MM.1S (cell line): ENCODE data around the gene ABITRAM.
A peak's percentile ranks its signal among the peaks of the same experiment; 100 is the strongest.
"Not testable (repeated sequence)": the region's sequence is repeated elsewhere in the genome, so short reads cannot be mapped to it uniquely, and the experiment has no call there.

Experiments used
- DNase-seq: peaks from one replicate; pipeline ENCODE4 v3.0.0-alpha.2; 2015
- H2AFZ ChIP-seq: fragments of 300-600 bp; sonication (generic); 2 replicates; pipeline ENCODE4 v1.6.0; 2016; ENCODE audit warnings: antibody characterized with exemption, low read length
- H3F3A ChIP-seq: fragments of 300-600 bp; sonication (generic); 2 replicates; pipeline ENCODE4 v1.6.1; 2016; ENCODE audit warnings: mild to moderate bottlenecking, antibody characterized with exemption, low read length, moderate library complexity, mixed read lengths; ENCODE audit not compliant: insufficient read depth
- H3K27ac ChIP-seq: fragments of 300-600 bp; sonication (generic); 2 replicates; pipeline ENCODE4 v1.5.1; 2016; ENCODE audit warnings: mild to moderate bottlenecking, low read length
- H3K27me3 ChIP-seq: fragments of 300-600 bp; sonication (generic); replicated peaks from 2 replicates; pipeline ENCODE4 v1.6.0; 2016; ENCODE audit warnings: low read length; ENCODE audit not compliant: insufficient read depth
- H3K36me3 ChIP-seq: fragments of 300-600 bp; sonication (generic); replicated peaks from 2 replicates; pipeline ENCODE4 v1.6.1; 2016; ENCODE audit warnings: mild to moderate bottlenecking, low read length, mixed read lengths; ENCODE audit not compliant: insufficient read depth
- H3K4me1 ChIP-seq: fragments of 300-600 bp; sonication (generic); 2 replicates; pipeline ENCODE4 v1.6.1; 2016; ENCODE audit warnings: low read length, mixed read lengths
- H3K4me2 ChIP-seq: fragments of 300-600 bp; sonication (generic); 2 replicates; pipeline ENCODE4 v1.6.0; 2016; ENCODE audit warnings: low read depth, low read length
- H3K4me3 ChIP-seq: fragments of 300-600 bp; sonication (generic); 2 replicates; pipeline ENCODE4 v1.5.1; 2016; ENCODE audit warnings: low read length, mixed read lengths
- H3K79me2 ChIP-seq: fragments of 300-600 bp; sonication (generic); 2 replicates; pipeline ENCODE4 v1.6.1; 2016; ENCODE audit warnings: mixed run types, low read length, mixed read lengths
- H3K9ac ChIP-seq: fragments of 300-600 bp; sonication (generic); 2 replicates; pipeline ENCODE4 v1.6.1; 2016; ENCODE audit warnings: low read length, mixed read lengths
- H3K9me2 ChIP-seq: fragments of 300-600 bp; sonication (generic); replicated peaks from 2 replicates; pipeline ENCODE4 v1.6.1; 2016; ENCODE audit warnings: mild to moderate bottlenecking, low read length, mixed read lengths; ENCODE audit not compliant: insufficient read depth
- H3K9me3 ChIP-seq: fragments of 300-600 bp; sonication (generic); replicated peaks from 2 replicates; pipeline ENCODE4 v1.6.1; 2016; ENCODE audit warnings: mild to moderate bottlenecking, low read length, mixed read lengths; ENCODE audit not compliant: insufficient read depth
- H4K20me1 ChIP-seq: fragments of 300-600 bp; sonication (generic); 2 replicates; pipeline ENCODE4 v1.6.1; 2016; ENCODE audit warnings: mild to moderate bottlenecking, low read length, moderate library complexity, mixed read lengths; ENCODE audit not compliant: insufficient read depth
- CTCF ChIP-seq: fragments of 300-600 bp; sonication (generic); IDR thresholded peaks from 2 replicates; pipeline ENCODE4 v1.5.1; 2016; ENCODE audit warnings: antibody characterized with exemption, low read length, mixed read lengths
- EZH2 ChIP-seq: fragments of 300-600 bp; sonication (generic); optimal IDR thresholded peaks from 2 replicates; pipeline ENCODE3; 2017; ENCODE audit warnings: low read depth, mild to moderate bottlenecking, antibody characterized with exemption, low read length, mixed read lengths
- EZH2phosphoT487 ChIP-seq: fragments of 300-600 bp; sonication (generic); IDR thresholded peaks from 2 replicates; pipeline ENCODE4 v1.6.1; 2018; ENCODE audit warnings: antibody characterized with exemption, low read length

ABITRAM gene

GRCh38 chr9:108934323-108934893 lies at the start of gene ABITRAM:
TSS of gene ABITRAM (plus strand) at chr9:108934400. CDS start at chr9:108934487, 87 bp downstream.
- H4K20me1 ChIP-seq, result no peaks in the 10 kb centered on the region
- peaks cover 14% of the 10 kb centered on the region for H3F3A ChIP-seq
- peak within 1 kb of the TSS; percentile 85 for H3K27ac ChIP-seq
- peak within 1 kb of the TSS; percentile 87 for H3K4me3 ChIP-seq
- H2AFZ ChIP-seq, result peak within 1 kb of the TSS; percentile 85
- H3K9ac ChIP-seq, result peak within 1 kb of the TSS; percentile 85
- H3K4me1 ChIP-seq, result 0 out of 2 replicates have a peak, but pooled peaks cover 11% of the 10 kb centered on the region
- H3K9me2 ChIP-seq, result no peaks in the 10 kb centered on the region
- no peaks in the 10 kb centered on the region for H3K27me3 ChIP-seq
- H3K79me2 ChIP-seq, result peaks cover 45% of the 10 kb centered on the region
- TF ChIP-seq EZH2phosphoT487 (no peak), EZH2 (no peak), CTCF (no peak)
- H3K9me3 ChIP-seq, result no peaks in the 10 kb centered on the region
- H3K36me3 ChIP-seq, result no peaks in the 10 kb centered on the region; the same call in 1 of the 2 replicates
- DNase-seq, result peak; percentile 88
- H3K4me2 ChIP-seq, result peak within 1 kb of the TSS; percentile 73

GRCh38 chr9:108884701-108885100 lies 49.5 kb upstream of the ABITRAM start:
- no peak for DNase-seq
- peaks cover 15% of the 10 kb centered on the region for H3K4me1 ChIP-seq
- H3K36me3 ChIP-seq, result no peaks in the 10 kb centered on the region; the same call in 1 of the 2 replicates
- H3K9ac ChIP-seq, result no peak overlapping the region
- no peaks in the 10 kb centered on the region for H3K9me3 ChIP-seq
- no peaks in the 10 kb centered on the region for H3K27me3 ChIP-seq
- H2AFZ ChIP-seq, result no peak overlapping the region
- no peak overlapping the region for H3K27ac ChIP-seq
- H3K79me2 ChIP-seq, result no peaks in the 10 kb centered on the region
- TF ChIP-seq CTCF (no peak), EZH2 (no peak), EZH2phosphoT487 (no peak)
- H3F3A ChIP-seq, result no peaks in the 10 kb centered on the region
- no peaks in the 10 kb centered on the region for H4K20me1 ChIP-seq
- no peaks in the 10 kb centered on the region for H3K9me2 ChIP-seq
- H3K4me2 ChIP-seq, result no peak overlapping the region
- H3K4me3 ChIP-seq, result no peak overlapping the region

- H3K27me3 ChIP-seq, result no peaks in the 10 kb centered on the region
- H4K20me1 ChIP-seq, result no peaks in the 10 kb centered on the region
- H3K9me2 ChIP-seq, result no peaks in the 10 kb centered on the region
- H3F3A ChIP-seq, result no peaks in the 10 kb centered on the region; the same call in 1 of the 2 replicates
- H3K4me2 ChIP-seq, result no peak overlapping the region
- H3K9me3 ChIP-seq, result no peaks in the 10 kb centered on the region
- H3K4me3 ChIP-seq, result no peak overlapping the region
- no peaks in the 10 kb centered on the region; the same call in 1 of the 2 replicates for H3K36me3 ChIP-seq
- H3K4me1 ChIP-seq, result peaks cover 19% of the 10 kb centered on the region
- no peak overlapping the region for H3K9ac ChIP-seq
- TF ChIP-seq EZH2phosphoT487 (no peak), EZH2 (no peak), CTCF (no peak)
- DNase-seq, result peak; percentile 92
- no peak overlapping the region for H2AFZ ChIP-seq
- no peak overlapping the region for H3K27ac ChIP-seq
- no peaks in the 10 kb centered on the region for H3K79me2 ChIP-seq
Measured at GRCh38 chr9:108885643-108886348, 48.4 kb upstream of the ABITRAM start.

GRCh38 chr9:108886594-108887271 lies 47.5 kb upstream of the ABITRAM start:
- H3K4me2 ChIP-seq, H3K9ac ChIP-seq, H3K9me2 ChIP-seq, H3K4me3 ChIP-seq, DNase-seq, H3K9me3 ChIP-seq, H2AFZ ChIP-seq, H4K20me1 ChIP-seq, H3F3A ChIP-seq, H3K27ac ChIP-seq, H3K27me3 ChIP-seq, H3K36me3 ChIP-seq, H3K79me2 ChIP-seq: not testable (repeated sequence)
- H3K4me1 ChIP-seq, result peaks cover 19% of the 10 kb centered on the region
